ENCODE measurements around the gene POU2F3. TPM values are rescaled to one million over a fixed set of nuclear protein-coding genes. Genes with fewer than 3 reads are reported as not detected.
A peak's percentile ranks its signal among the peaks of the same experiment; 100 is the strongest.

POU2F3 gene
- total RNA-seq, 1 donor from 2014 or later: 4.6 TPM

GRCh38 chr11:120207512-120207911 lies 32.4 kb upstream of the POU2F3 start:
- Histone ChIP-seq H3K4me1 (peaks cover 28% of the 10 kb centered on the region), H3K4me3 (no peak overlapping the region), H3K36me3 (no peaks in the 10 kb centered on the region), H3K9me3 (no peaks in the 10 kb centered on the region), H3K27me3 (ENCODE audit: low read depth) (no peaks in the 10 kb centered on the region), H3K27ac (no peak overlapping the region)
- ATAC-seq: no peak
- intact Hi-C loops (cut with DNase I): no loop called here
- TF ChIP-seq CTCF (IDR thresholded peaks at IDR 0.05): no peak
- no peak for DNase-seq

DNA sequence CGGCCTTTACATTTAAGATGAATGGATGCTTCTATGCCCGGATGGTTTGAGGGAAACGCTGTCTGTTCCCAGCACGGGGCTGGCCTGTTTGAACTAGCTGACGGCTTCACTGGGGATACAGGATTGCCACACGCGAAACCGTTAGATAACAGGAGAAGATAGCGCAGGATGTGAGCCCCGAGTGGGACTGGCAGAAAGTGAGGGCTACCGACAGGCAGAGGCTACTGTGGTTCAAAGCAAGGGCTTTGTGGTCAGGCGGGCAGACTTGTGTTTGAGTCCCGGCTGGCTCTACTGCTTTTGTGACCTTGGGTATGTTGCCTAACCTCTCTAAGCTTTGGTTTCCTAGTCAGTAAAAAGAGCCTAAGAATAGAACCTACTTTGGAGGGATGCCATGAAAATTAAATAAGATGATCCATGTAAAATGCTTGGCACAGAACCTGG lies 31.9 kb upstream of the POU2F3 start:
- Histone ChIP-seq H3K27me3 (ENCODE audit: low read depth) (no peaks in the 10 kb centered on the region), H3K27ac (no peak overlapping the region), H3K4me1 (peaks cover 28% of the 10 kb centered on the region), H3K36me3 (no peaks in the 10 kb centered on the region), H3K4me3 (no peak overlapping the region), H3K9me3 (no peaks in the 10 kb centered on the region)
- DNase-seq: no peak
- TF ChIP-seq CTCF (IDR thresholded peaks at IDR 0.05): no peak
- intact Hi-C loops (cut with DNase I): no loop called here
- ATAC-seq: no peak

- H3K4me3 ChIP-seq: no peak overlapping the region
- no peak for TF ChIP-seq CTCF (IDR thresholded peaks at IDR 0.05)
- ATAC-seq (peak; percentile 34 to 43), DNase-seq (no peak)
- intact Hi-C loops (cut with DNase I): no loop called here
- H3K9me3 ChIP-seq: no peaks in the 10 kb centered on the region
- no peak overlapping the region for H3K27ac ChIP-seq
- H3K27me3 ChIP-seq (ENCODE audit: low read depth): no peaks in the 10 kb centered on the region
- H3K4me1 ChIP-seq: peaks cover 28% of the 10 kb centered on the region
- H3K36me3 ChIP-seq: no peaks in the 10 kb centered on the region
Observed at GRCh38 chr11:120208777-120209176, 31.2 kb upstream of the POU2F3 start.

GRCh38 chr11:120209746-120210625 lies 30.0 kb upstream of the POU2F3 start:
- intact Hi-C loops (cut with DNase I): no loop called here
- DNase-seq: no peak
- Histone ChIP-seq H3K27ac (peak overlapping the region; percentile 68), H3K27me3 (ENCODE audit: low read depth) (no peaks in the 10 kb centered on the region), H3K9me3 (no peaks in the 10 kb centered on the region), H3K4me3 (peak overlapping the region; percentile 69), H3K4me1 (peaks cover 28% of the 10 kb centered on the region), H3K36me3 (no peaks in the 10 kb centered on the region)
- no peak for ATAC-seq
- TF ChIP-seq CTCF (IDR thresholded peaks at IDR 0.05): no peak

GRCh38 chr11:120210626-120211521 lies 29.1 kb upstream of the POU2F3 start, which contains the start of gene OAF:
Gene OAF (plus strand): TSS chr11:120211032. CDS start chr11:120211280, 248 bp downstream.
- Histone ChIP-seq H3K27me3 (ENCODE audit: low read depth) (no peaks in the 10 kb centered on the region), H3K27ac (peak within 1 kb of the TSS; percentile 68), H3K4me1 (peaks cover 28% of the 10 kb centered on the region), H3K4me3 (peak within 1 kb of the TSS; percentile 69), H3K36me3 (no peaks in the 10 kb centered on the region), H3K9me3 (no peaks in the 10 kb centered on the region)
- peak; percentile 67 for DNase-seq
- ATAC-seq: peak; percentile 81 to 84
- intact Hi-C loops (cut with DNase I): no loop called here
- TF ChIP-seq CTCF (IDR thresholded peaks at IDR 0.05): peak; percentile 17
